ENCODE data around the gene EARS2. TPM values are rescaled to one million over a fixed set of nuclear protein-coding genes. Genes with fewer than 3 reads are reported as not detected.
A peak's percentile ranks its signal among the peaks of the same experiment; 100 is the strongest.

EARS2 gene
- total RNA-seq, 6 donors from 2014 or later: 11.5 to 38.8 (median 15.9) TPM

DNA sequence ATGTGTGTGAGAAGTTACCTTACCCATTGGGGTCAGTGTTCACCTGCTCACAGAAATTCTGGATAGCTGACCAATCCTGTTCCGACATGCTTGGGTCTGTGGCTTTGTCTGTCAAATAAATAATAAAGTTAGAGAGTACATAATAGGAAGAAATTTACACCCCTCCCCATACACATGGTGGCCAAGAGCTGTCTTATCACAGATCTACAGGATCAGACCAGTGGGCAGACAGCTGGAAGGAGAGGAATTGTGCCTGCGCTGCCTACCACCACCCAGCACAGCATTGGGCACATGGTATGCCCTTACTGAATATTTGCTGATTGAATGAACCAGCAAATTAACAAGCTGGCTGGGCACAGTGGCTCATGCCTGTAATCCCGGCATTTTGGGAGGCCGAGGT, 61.5 kb downstream of the EARS2 start:
- H3K27ac ChIP-seq: peak overlapping the region in 1 of 4 donors; percentile 52
- H3K27me3 ChIP-seq: no peaks in the 10 kb centered on the region
- H3K4me3 ChIP-seq: no peak overlapping the region
- H3K9me3 ChIP-seq: no peaks in the 10 kb centered on the region
- ATAC-seq (ENCODE audit: low FRiP score in 2 of 2) (no peak), DNase-seq (no peak)
- H3K4me1 ChIP-seq: peaks cover 35 to 75% (median 49%) of the 10 kb centered on the region in 4 donors
- WGBS, 2 donors: 92 to 94% methylated on average over 4 of the region's 4 CpGs
- no peak for TF ChIP-seq POLR2A (IDR thresholded peaks at IDR 0.05)
- TF ChIP-seq EP300 (IDR thresholded peaks at IDR 0.05): no peak
- no peak for TF ChIP-seq POLR2AphosphoS5 (IDR thresholded peaks at IDR 0.05)
- TF ChIP-seq, protein P1, sequence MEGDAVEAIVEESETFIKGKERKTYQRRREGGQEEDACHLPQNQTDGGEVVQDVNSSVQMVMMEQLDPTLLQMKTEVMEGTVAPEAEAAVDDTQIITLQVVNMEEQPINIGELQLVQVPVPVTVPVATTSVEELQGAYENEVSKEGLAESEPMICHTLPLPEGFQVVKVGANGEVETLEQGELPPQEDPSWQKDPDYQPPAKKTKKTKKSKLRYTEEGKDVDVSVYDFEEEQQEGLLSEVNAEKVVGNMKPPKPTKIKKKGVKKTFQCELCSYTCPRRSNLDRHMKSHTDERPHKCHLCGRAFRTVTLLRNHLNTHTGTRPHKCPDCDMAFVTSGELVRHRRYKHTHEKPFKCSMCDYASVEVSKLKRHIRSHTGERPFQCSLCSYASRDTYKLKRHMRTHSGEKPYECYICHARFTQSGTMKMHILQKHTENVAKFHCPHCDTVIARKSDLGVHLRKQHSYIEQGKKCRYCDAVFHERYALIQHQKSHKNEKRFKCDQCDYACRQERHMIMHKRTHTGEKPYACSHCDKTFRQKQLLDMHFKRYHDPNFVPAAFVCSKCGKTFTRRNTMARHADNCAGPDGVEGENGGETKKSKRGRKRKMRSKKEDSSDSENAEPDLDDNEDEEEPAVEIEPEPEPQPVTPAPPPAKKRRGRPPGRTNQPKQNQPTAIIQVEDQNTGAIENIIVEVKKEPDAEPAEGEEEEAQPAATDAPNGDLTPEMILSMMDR (IDR thresholded peaks at IDR 0.05): no peak
- H3K36me3 ChIP-seq: peaks cover 9 to 56% (median 36%) of the 10 kb centered on the region in 4 donors

GRCh38 chr16:23494188-23494587, 63.0 kb downstream of the EARS2 start:
- peak overlapping the region; percentile 27 to 81 (median 70) for H3K27ac ChIP-seq
- H3K27me3 ChIP-seq: no peaks in the 10 kb centered on the region
- H3K4me1 ChIP-seq: peaks cover 20 to 61% (median 41%) of the 10 kb centered on the region in 4 donors
- H3K36me3 ChIP-seq: peaks cover 11 to 66% (median 45%) of the 10 kb centered on the region in 4 donors
- TF ChIP-seq POLR2AphosphoS5 (IDR thresholded peaks at IDR 0.05) (no peak), EP300 (IDR thresholded peaks at IDR 0.05) (no peak), POLR2A (IDR thresholded peaks at IDR 0.05) (no peak)
- TF ChIP-seq, protein P1 (IDR thresholded peaks at IDR 0.05): no peak
- DNase-seq (peak; percentile 38 to 52), ATAC-seq (ENCODE audit: low FRiP score in 2 of 2) (no peak)
- H3K4me3 ChIP-seq: peak overlapping the region in 3 of 4 donors; percentile 3 to 35 (median 5)
- 72 to 75% methylated on average over 11 of the region's 11 CpGs for WGBS, 2 donors
- H3K9me3 ChIP-seq: no peaks in the 10 kb centered on the region

GRCh38 chr16:23491490-23492391, 65.4 kb downstream of the EARS2 start:
- DNase-seq (peak in 1 of 2 donors; percentile 62), ATAC-seq (ENCODE audit: low FRiP score in 2 of 2) (peak in 1 of 2 donors; percentile 74)
- Histone ChIP-seq H3K4me1 (peaks cover 10 to 39% (median 27%) of the 10 kb centered on the region in 4 donors), H3K36me3 (peaks cover 33 to 91% (median 67%) of the 10 kb centered on the region in 4 donors), H3K9me3 (no peaks in the 10 kb centered on the region), H3K27me3 (no peaks in the 10 kb centered on the region), H3K4me3 (no peak overlapping the region), H3K27ac (peak overlapping the region; percentile 49 to 81 (median 72))
- TF ChIP-seq, protein P1 (IDR thresholded peaks at IDR 0.05): peak in 1 of 6 experiments; percentile 15
- no peak for TF ChIP-seq POLR2A (IDR thresholded peaks at IDR 0.05)
- WGBS, 2 donors: 48 to 63% methylated on average over 14 of the region's 14 CpGs

DNA sequence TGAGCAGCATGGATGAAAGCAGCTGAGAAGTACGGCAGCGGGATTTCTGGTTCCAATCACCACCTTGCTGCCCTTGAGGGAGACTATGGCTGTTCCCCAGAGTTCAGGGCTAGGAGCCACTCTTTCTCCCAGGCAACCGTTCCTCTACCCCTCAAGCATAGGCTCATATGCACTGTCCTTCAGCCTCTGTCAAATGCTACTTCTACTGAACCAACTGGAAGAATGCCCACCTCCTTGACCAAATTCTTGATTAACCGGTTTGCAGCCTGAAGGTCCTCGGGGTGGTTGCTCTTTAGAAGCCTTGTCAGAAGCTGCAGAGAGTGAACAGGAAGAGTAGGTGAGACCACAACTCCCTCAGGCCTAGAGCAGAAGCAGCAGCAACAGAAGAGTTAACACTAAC, 70.7 kb downstream of the EARS2 start:
- peaks cover 0 to 19% (median 13%) of the 10 kb centered on the region in 4 donors for H3K4me1 ChIP-seq
- no peaks in the 10 kb centered on the region for H3K9me3 ChIP-seq
- no peak overlapping the region for H3K27ac ChIP-seq
- DNase-seq (peak in 1 of 2 donors; percentile 84), ATAC-seq (ENCODE audit: low FRiP score in 2 of 2) (peak; percentile 62 to 90)
- H3K4me3 ChIP-seq: no peak overlapping the region
- peaks cover 49 to 99% (median 83%) of the 10 kb centered on the region in 4 donors for H3K36me3 ChIP-seq
- TF ChIP-seq POLR2A (IDR thresholded peaks at IDR 0.05) (peak in 1 of 4 donors; percentile 16), EP300 (IDR thresholded peaks at IDR 0.05) (peak in 1 of 4 donors; percentile 26), POLR2AphosphoS5 (IDR thresholded peaks at IDR 0.05) (no peak)
- TF ChIP-seq, protein P1 (IDR thresholded peaks at IDR 0.05): no peak
- no peaks in the 10 kb centered on the region for H3K27me3 ChIP-seq
- 83 to 89% methylated on average over 5 of the region's 5 CpGs for WGBS, 2 donors
